ENCODE results near the gene HSPA8.
A peak's percentile ranks its signal among the peaks of the same experiment; 100 is the strongest.
"Not testable (repeated sequence)": the region's sequence is repeated elsewhere in the genome, so short reads cannot be mapped to it uniquely, and the experiment has no call there.

The HSPA8 gene

DNA sequence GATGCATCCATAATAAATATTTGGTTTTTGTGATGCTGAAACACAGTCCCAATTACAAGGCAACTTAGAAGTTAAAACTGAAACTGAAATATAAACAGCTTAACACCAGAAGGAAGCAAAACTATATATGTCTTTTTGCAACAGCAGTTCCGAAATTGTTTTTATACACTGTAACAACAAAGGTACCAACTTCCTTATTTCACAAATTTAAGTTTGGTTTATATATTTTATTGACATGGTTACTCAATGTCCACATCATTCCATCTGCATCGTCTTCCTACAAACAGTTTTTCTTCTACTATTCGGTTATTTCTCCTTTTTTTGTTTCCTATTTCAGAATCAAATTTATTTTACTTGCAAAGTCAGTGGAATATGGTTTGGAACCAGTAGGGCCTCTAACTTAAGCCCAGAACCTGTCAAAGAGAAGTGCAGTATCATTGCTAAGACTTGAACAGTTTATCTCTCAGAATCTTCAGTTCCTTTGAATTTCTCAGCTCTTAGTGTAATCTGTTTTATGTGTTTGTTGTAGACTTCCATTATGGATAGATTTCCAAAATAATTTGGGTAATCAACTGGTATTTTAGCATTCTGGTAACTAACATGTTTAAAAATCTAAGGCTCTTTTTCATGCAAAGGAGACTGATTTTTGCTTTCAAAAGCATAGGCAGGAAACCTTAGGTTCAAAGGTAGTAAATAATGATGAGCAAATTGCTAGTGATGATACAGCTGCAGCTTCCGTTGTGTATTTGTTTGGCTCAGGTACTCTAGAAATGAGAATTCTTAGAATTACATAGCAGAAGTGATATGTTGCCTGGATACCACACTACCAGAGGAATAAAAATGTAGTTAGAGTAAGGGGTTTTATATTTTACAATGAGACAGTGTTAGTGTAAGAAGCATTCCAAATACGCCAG, 8.2 kb upstream of the HSPA8 start:
- DNase-seq = no peak

- no peak for DNase-seq
Measured at GRCh38 chr11:123065621-123066020, 3.7 kb upstream of the HSPA8 start.

- no peak for DNase-seq
Measured at GRCh38 chr11:123063826-123064657, 2.1 kb upstream of the HSPA8 start.

GRCh38 chr11:123062892-123063825, 1.2 kb upstream of the HSPA8 start:
- peak; percentile 42 for DNase-seq

DNA sequence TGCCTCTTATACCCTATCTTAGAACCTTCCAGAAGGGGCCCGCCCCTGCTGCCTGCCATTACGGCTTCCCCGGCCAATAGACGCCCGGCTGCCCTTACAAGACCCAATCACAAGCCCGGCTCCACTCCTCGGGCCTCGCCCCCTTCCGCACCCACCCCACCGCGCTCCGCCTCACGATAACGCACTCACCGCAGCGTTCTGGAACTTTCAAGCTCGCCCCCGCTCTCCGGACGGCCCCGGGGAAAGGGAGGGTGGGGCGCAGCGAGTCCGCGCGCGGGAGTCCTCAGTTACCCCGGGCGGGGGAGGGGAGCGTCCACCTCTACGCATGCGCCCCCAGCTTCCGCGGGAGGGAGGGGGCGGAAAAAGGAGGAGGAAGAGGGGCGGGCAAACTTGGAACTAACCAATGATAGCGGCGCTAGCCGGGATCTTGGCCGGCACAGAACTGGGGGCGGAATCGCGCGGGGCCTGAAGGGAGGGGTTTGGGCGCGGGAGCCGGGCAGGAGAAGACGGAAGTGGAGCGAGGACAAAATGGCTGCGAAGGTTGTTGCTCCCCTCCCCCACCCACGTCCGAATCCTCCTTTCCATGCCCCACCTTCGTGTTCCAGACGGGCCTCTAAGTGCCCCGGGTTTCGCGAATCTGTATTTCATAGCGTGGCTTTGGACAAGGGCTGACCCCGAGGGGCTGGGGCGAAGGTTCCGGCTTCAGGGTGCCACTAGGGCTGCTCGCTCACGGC, 389 bp upstream of the HSPA8 start:
- DNase-seq = peak; percentile 98

- no peak for DNase-seq
Measured at GRCh38 chr11:123060277-123061000, 1.5 kb downstream of the HSPA8 start.

DNA sequence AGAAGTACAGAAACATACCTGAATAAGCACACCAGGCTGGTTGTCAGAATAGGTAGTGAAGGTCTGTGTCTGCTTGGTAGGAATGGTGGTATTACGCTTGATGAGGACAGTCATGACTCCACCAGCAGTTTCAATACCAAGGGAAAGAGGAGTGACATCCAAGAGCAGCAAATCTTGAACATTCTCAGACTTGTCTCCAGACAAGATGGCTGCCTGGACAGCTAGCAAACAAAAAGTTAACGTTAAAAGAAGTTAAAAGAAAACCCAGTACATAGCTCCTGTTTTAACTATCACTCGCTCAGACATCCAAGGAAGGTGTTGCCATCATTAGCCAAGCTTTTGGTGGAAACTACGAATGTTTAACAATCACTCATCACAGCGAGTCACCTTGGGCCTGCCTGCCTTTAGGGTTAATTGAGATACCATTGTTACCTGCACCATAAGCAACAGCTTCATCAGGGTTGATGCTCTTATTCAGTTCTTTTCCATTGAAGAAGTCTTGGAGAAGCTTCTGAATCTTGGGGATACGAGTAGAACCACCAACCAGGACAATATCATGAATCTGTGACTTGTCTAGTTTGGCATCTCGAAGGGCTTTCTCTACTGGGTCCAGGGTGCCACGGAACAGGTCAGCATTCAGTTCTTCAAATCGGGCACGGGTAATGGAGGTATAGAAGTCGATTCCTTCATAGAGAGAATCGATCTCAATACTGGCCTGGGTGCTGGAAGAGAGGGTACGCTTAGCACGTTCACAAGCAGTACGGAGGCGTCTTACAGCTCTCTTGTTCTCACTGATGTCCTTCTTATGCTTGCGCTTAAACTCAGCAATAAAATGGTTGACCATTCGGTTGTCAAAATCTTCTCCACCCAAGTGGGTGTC, 2.7 kb downstream of the HSPA8 start:
- not testable (repeated sequence) for DNase-seq

- DNase-seq = no peak
Measured at GRCh38 chr11:123057661-123058305, 4.2 kb downstream of the HSPA8 start.

- DNase-seq = no peak
Measured at GRCh38 chr11:123056835-123057491, 5.0 kb downstream of the HSPA8 start.

GRCh38 chr11:123055191-123055901, 6.6 kb downstream of the HSPA8 start:
- no peak for DNase-seq

- no peak for DNase-seq
Measured at GRCh38 chr11:123054301-123055065, 7.5 kb downstream of the HSPA8 start.

- DNase-seq = no peak
Measured at GRCh38 chr11:123052901-123053721, 8.8 kb downstream of the HSPA8 start.

GRCh38 chr11:123051634-123052033, 10.3 kb downstream of the HSPA8 start:
- no peak for DNase-seq

GRCh38 chr11:123051146-123051545, 10.8 kb downstream of the HSPA8 start:
- no peak for DNase-seq

DNA sequence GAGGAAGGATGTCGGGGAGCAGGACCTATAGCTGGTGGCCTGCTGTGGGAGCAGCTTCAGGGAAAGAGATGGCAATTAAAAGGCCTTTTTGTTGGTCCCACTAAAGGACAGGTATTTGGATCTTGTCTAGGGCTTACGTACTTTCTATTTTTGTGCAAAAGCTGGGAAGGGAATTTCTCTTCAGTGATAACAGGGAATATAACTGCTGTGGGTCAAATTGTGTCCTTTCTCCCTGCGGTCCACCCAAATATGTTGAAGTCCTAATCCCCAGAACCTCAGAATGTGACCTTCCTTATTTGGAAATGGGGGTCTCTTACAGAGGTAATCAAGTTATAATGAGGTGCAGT, 14.0 kb downstream of the HSPA8 start:
- DNase-seq = no peak

- no peak for DNase-seq
Measured at GRCh38 chr11:123047266-123047946, 14.5 kb downstream of the HSPA8 start.

All from activated CD4-positive, alpha-beta T cell treated with anti-CD3 and anti-CD28 coated beads, Interleukin-2, amount 50 U/mL, for 1 hour (primary cell).